ENCODE results near the gene AJUBA.
"Not testable (repeated sequence)": the region's sequence is repeated elsewhere in the genome, so short reads cannot be mapped to it uniquely, and the experiment has no call there.

Gene AJUBA

DNA sequence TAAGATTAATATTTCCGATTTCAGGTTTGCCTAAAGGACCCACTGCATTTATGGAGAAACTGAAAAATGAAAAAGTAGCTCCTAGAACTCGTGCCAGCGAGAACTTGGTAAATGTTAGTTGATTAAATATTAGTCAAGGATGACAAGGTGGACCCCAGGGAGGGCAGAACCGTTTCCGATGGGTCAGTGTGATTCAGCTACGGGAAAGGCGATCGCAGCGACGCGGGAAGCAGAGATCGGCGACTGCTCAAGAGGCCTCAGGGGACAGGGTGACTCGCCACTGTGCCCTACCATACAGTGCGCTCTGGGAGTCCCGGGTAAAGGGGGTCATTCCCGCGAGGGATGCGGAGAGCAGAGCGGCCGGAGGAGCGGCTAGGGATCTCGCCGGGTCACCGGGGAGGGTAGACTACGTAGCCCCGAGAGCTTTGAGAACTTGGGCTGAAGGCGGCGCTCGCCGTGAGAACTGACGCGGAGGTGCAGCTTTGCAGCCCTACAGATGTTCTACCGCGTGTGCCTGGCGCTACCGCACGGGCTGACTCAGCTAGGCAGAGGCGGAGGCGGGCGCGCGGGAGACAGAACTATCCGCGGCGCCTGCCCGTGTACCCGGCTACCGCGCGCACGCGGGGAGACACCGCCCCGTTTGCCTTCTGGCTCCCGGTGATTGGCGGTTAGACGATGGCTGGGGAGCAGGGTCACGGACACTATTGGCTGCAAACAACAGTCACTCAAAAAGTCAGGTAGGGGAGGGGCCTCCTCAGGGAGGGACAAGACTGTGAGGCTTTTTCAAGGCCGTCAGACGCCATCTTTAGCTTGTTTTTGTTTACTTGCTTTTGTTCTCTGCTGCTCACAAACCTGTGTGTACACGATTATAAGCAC lies 24.4 kb upstream of the AJUBA start:
- DNase-seq (ENCODE audit: low read depth, low spot score) = peak; percentile 99

DNA sequence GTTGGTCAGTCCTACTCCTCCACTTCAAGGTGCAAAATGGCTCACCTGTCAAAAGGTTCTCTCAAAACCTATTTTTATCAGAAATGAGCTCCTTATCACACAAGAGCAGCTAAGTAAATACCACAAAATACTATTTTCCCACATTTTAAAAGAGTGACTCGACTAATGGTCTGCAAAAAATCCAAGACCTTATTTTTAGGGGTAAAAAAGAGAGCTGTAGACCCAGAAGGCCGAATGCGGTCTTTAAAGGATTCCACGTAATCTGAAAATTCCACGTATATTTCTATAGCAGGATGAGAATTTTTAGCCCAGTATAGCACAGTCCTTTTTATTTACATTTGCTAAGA lies 23.8 kb upstream of the AJUBA start:
- no peak for DNase-seq (ENCODE audit: low read depth, low spot score)

DNA sequence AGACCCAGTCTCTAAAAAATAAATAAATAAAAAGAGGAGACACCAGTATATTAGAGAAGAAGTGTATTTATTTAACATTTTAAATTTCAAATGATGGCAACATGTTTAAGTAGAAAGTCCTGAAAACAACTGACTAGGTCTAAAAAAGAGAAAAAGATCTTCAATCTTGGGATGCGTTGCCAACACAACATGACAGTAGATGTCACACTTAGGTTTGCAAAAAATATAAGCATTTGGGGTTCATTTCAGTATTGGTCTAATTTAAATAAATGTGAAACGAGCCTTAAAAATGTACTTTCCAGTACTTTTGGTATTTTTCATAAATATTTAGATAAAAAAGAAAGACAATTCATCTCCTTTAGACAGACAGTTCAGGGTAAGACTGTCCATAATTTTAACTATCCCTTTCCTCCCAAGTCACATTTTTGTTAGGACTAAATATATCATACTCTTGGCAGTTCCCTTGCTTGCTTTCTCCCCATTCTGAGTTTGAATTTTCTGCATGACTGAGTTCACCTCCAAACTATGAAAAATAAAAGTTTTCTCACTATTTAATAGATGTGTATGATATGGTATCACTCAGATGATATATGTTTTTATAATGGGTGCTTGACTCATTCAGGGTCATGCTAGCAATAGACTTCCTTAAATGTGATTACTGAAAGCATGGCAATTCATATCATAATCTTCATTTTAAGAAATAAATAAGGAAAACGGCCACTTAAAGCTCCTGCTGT lies 23.3 kb upstream of the AJUBA start:
- DNase-seq (ENCODE audit: low read depth, low spot score) = no peak

DNA sequence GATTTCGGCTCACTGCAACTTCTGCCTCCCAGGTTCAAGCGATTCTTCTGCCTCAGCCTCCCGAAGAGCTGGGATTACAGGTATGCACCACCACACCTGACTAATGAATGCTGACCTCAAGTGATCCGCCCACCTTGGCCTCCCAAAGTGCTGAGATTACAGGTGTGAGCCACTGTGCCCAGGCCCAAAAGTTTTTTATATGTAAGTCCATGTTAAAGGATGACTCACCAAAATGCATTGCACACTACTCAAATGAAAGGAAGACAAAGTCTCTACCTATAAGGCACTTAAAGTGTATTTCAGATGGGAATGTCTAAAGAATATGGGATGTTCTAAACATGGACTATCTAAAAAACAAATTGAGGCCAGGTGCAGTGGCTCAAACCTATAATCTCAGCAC lies 21.9 kb upstream of the AJUBA start:
- not testable (repeated sequence) for DNase-seq (ENCODE audit: low read depth, low spot score)

GRCh38 chr14:23002592-23002991 lies 20.2 kb upstream of the AJUBA start:
- DNase-seq (ENCODE audit: low read depth, low spot score) = no peak

DNA sequence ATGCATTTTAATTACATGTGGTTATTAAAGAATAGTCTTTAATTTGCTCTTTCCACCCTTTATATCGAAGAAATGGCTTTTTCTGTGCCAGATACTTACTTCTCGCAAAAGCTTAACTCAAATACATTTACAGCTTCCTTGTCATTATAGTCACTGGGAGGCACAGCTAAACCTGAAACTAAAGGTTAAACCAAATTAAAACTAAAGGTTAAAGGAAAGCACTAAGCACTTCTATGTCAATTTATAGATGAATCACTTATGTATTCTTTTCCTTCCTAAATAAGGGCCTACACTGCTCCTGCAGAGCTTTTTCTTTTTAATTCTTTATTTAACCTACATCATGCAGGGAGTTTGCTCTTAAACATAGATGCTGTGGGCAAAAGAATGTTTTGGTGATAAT lies 18.5 kb upstream of the AJUBA start:
- no peak for DNase-seq (ENCODE audit: low read depth, low spot score)

DNA sequence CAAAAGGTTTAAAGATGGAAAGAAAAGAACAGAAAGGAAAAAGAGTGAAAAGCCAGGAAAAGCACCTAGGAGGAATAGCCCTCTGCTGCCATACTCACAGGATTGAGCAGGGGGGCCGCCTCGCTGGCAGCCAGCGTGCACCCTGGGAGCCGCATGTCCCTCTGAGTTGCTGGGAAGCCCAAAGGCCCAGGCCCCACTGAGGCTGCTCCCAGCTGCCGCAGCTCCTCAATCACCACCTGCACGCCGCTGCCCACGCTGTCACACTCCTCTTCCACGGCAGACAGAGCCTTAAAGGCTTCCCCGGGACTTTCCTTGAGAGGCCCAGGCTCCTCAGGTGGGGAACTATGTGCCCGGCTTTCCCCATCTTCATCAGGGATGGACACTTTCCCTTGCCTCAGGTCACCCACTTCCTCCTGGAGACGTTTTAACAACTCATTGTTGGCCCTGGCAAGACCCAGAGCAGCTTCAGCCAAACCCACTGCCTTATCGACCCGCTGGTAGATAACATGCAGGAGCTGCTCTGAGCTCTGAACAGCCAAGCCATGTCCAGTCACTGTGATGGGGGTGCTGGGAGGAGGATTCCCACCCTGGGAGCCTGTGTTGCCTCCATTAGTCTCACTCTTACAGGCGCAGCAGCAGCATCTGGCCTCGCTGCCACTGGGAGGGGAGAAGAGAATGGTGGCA lies 16.1 kb upstream of the AJUBA start:
- DNase-seq (ENCODE audit: low read depth, low spot score) = no peak

DNA sequence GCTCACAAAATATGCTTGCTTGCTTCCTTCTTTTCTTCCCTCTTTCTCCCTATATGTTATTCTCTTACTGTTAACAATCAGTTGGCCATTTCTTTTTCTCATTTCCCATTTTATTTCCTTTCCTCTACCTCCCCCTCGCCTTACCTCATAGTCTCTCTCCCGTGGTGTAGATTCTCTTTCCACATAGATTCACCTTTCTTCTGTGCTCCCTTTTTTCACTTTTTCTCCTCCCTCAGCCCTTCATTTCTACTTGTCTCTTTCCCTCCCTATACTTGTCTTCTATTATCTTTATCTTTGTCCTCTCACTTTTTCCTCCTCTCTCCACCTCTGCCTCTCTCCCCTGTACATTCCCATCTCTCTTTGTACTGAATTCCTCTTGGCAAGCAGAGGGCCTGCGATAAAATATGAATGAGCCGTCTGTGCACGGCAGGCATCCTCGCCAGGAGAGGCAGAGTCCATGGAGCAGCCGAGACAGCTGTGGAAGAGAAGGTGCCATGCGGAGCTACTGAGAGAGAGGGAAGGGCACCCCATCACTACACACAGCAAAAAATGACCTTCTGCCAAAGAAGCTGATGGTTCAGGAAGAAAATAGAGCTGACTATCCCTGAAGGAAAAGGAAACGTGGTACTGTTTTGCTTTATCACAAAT lies 15.4 kb upstream of the AJUBA start:
- DNase-seq (ENCODE audit: low read depth, low spot score) = no peak

DNA sequence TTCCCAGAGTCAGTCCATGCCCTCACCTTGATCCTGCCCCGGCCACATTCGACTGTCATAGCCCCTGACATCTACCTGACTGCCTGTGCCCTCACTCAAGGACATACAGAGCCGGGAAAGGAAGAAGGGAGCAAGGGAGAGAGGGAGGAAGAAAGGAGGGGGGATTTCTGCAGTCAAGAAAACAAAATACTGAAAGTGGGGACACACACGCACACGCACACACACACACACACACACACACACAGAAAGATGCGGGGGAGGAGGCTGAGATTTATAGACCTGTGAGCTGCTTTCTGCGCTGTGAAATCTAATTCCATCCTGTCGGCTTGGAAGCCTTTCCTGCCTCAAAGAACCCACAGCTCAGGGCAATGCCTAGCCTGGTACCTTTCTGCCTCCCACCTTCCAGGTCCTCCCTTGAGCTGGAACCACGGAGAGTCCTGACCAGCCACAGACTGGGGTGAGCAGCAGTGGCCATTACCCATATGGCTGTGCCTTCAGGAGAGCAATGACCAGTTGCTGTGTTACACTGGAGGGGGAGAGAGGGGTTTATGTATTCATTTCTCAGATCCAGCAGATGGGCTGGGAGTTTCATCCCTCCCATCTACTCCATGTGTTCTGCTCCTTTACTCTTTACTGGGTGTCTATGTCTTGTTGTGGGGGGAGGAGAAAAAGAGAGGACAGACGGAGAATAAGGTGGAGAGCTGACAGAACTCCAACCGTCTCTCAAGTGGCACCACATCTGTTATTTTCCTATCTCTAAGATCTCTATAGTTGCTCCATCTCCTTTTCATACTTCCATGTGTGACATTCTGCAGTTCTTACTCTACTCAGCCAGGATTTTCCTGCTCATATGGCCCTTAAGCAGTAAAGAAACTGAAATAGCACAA lies 14.7 kb upstream of the AJUBA start:
- DNase-seq (ENCODE audit: low read depth, low spot score) = no peak

GRCh38 chr14:22995889-22996625 lies 13.7 kb upstream of the AJUBA start:
- DNase-seq (ENCODE audit: low read depth, low spot score) = no peak

DNA sequence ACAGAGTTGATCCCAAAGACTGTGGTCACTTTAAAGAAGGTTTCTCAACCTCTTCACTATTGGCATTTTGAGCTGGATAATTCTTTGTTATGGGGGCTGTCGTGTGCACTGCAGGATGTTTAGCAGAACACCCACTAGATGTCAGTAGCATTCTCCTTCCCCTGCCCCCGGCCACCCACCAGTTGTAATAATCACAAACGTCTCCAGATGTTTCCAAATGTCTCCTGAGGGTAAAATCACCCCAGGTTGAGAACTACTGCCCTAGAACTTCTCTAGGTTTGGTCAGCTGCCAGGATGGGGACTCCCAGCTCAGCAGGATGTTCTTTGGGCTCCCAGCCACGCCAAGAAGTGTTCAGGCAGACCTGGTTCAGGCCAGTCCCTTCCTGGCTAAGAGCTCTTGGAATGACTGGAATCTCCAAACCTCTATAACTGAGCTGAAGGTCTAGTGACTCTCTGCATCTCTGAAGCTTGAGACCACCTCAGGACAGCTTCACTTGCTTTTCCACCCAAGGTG lies 12.5 kb upstream of the AJUBA start:
- DNase-seq (ENCODE audit: low read depth, low spot score) = peak; percentile 76

DNA sequence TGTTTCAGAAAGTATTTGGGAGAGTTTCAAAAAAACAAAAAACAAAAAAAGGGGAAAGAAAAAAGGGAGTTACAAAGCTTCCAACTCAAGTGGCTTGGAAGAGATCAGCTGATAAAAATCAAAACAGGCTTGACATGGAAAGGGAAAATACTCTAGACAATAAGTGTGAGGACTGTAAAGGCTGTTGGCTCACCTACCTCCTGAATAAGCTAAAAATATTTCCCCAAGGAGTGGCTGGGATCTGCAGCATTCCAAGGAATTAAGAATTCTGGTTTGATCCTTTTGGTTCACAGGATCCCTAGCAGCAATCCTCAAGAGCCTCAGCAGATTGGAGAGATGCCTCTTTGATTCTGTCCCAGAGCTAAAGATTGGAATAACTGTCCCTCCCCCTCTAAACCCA lies 11.2 kb upstream of the AJUBA start:
- no peak for DNase-seq (ENCODE audit: low read depth, low spot score)

GRCh38 chr14:22991852-22992251 lies 9.5 kb upstream of the AJUBA start:
- DNase-seq (ENCODE audit: low read depth, low spot score) = no peak

DNA sequence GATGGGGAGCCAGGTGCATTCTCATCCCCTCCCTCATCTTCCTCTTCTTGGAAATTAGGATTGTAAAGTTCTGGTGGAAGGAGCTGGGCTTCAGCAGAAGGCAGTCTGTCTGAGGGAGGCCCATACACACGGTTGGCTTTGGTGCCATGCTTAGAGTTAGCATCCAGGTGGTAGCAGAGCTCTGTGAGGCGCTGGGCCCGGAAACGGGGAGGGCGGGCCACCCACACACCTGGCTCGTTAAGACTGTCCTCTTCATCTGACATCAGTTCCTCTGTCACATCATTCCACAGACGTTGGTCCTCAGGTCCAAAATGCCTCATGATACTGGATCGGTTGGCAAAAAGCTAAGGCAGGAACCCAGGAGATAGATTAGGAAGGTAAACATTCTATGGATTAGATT lies 4.9 kb upstream of the AJUBA start:
- no peak for DNase-seq (ENCODE audit: low read depth, low spot score)

GRCh38 chr14:22986508-22987054 lies 4.2 kb upstream of the AJUBA start:
- DNase-seq (ENCODE audit: low read depth, low spot score) = peak; percentile 92

DNA sequence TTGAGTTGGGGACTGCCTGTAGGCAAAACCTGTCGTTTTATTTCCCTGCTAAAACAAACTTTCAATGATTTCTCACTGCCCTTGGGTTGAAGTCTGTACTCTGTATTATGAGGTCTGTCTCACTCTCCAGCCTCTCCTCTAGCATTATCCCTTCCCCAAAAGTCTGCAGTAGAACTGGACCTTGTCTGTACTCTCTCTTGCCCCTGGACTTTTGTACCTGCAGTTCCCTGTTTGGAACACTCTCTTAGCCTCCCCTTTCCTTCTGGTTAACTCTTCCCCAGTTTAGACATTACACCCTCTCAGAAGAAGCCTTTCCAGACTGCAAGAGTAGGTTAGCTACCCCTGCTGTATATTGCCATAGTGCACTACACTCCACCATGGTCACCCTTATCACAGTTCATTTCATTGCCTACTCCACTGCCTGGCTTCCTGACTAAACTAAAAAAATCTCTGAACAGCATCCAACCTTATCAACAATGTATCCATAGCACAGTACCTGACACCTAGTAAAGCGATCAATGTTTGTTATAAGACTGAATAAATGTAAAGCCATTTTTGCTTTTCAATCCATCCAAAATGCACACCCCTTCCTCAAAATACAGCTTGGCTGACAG lies 3.6 kb upstream of the AJUBA start:
- no peak for DNase-seq (ENCODE audit: low read depth, low spot score)

GRCh38 chr14:22984959-22985658 lies 2.8 kb upstream of the AJUBA start:
- DNase-seq (ENCODE audit: low read depth, low spot score) = no peak

DNA sequence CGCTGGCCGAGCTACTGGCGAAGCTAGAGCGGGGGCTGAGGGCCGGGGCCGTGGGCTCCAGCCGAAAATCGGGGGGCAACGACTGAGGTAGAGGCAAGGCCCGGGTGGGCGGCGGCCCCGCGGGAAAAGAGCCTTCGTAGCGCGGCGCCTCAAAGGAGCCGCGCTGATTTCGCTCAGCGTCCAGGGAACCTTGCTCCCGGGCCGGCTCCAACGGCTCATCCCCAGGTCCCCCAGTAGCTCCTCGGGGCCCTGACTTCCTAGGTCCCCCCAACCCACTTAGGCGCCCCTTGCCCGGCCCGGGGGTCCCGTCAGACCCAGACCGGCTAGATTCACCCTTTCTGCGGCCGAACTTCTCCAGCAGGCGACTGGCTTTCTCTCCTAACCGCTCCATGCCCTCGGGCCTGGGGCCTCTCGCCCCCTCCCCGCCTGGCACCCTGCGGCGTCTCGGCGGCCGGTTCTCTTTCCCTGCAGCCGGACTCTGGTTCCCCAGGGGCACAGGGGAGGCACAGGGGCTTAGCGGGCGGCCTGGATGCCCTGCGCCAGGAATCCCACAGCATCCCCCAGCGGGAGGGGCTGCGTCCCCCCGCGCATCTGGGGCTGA lies 375 bp downstream of the AJUBA start:
- peak; percentile 63 for DNase-seq (ENCODE audit: low read depth, low spot score)

All from astrocyte of the hippocampus (primary cell).